ENCODE data around the gene CRHR1.

Gene CRHR1

GRCh38 chr17:45768000-45768399 lies 16.1 kb upstream of the CRHR1 start:
- H3K9me3 ChIP-seq (ENCODE audit: insufficient read depth, low read depth, low read length) = no peaks in the 10 kb centered on the region
- no peak for DNase-seq
- no peaks in the 10 kb centered on the region for H3K27me3 ChIP-seq (ENCODE audit: insufficient read depth, low read length)
- H2BK5ac ChIP-seq (ENCODE audit: low read depth, low read length, poor library complexity) = no peak overlapping the region
- no peak overlapping the region for H3K27ac ChIP-seq (ENCODE audit: low read depth, low read length)
- H4K8ac ChIP-seq (ENCODE audit: low read depth, low read length) = no peak overlapping the region
- H3K4me2 ChIP-seq (ENCODE audit: low read length) = no peak overlapping the region
- H2AFZ ChIP-seq (ENCODE audit: insufficient read depth, low read length, poor library complexity) = no peak overlapping the region
- no peak overlapping the region for H2BK120ac ChIP-seq (ENCODE audit: insufficient read depth, low read length, poor library complexity)
- H2AK5ac ChIP-seq (ENCODE audit: low read length) = no peak overlapping the region
- H2BK12ac ChIP-seq (ENCODE audit: low read length) = no peak overlapping the region
- H3K14ac ChIP-seq (ENCODE audit: low read length) = no peak overlapping the region
- no peak overlapping the region for H3K18ac ChIP-seq (ENCODE audit: low read length)
- H3K36me3 ChIP-seq (ENCODE audit: control insufficient read depth in 1 of 2, insufficient read depth in 2 of 2, low read length in 2 of 2) = no peaks in the 10 kb centered on the region
- H3K4me3 ChIP-seq (ENCODE audit: low read depth, low read length) = no peak overlapping the region
- no peaks in the 10 kb centered on the region for H3K4me1 ChIP-seq (ENCODE audit: control insufficient read depth in 1 of 2, insufficient read depth in 2 of 2, low read length in 2 of 2)
- H3K23ac ChIP-seq (ENCODE audit: low read length) = no peak overlapping the region
- no peak overlapping the region for H4K12ac ChIP-seq (ENCODE audit: low read depth, low read length)
- no peaks in the 10 kb centered on the region for H3K79me2 ChIP-seq (ENCODE audit: control insufficient read depth, insufficient read depth, low read length, poor library complexity)
- no CpG with 5 or more reads among the region's 4 CpGs for WGBS (ENCODE audit: extremely low coverage, insufficient coverage, insufficient read length)
- no peak overlapping the region for H3K4ac ChIP-seq (ENCODE audit: low read depth, low read length)
- H4K91ac ChIP-seq (ENCODE audit: low read depth, low read length) = no peak overlapping the region
- H3K79me1 ChIP-seq (ENCODE audit: low read length) = no peaks in the 10 kb centered on the region
- H3K9ac ChIP-seq (ENCODE audit: low read length) = no peak overlapping the region

- H3K27ac ChIP-seq (ENCODE audit: low read depth, low read length) = no peak overlapping the region
- H3K4me2 ChIP-seq (ENCODE audit: low read length) = no peak overlapping the region
- H2BK12ac ChIP-seq (ENCODE audit: low read length) = no peak overlapping the region
- no peak overlapping the region for H2AK5ac ChIP-seq (ENCODE audit: low read length)
- H4K8ac ChIP-seq (ENCODE audit: low read depth, low read length) = no peak overlapping the region
- no peaks in the 10 kb centered on the region for H3K9me3 ChIP-seq (ENCODE audit: insufficient read depth, low read depth, low read length)
- H3K4me1 ChIP-seq (ENCODE audit: control insufficient read depth in 1 of 2, insufficient read depth in 2 of 2, low read length in 2 of 2) = no peaks in the 10 kb centered on the region
- no peak overlapping the region for H3K9ac ChIP-seq (ENCODE audit: low read length)
- WGBS (ENCODE audit: extremely low coverage, insufficient coverage, insufficient read length) = no CpG with 5 or more reads among the region's 10 CpGs
- no peaks in the 10 kb centered on the region for H3K79me2 ChIP-seq (ENCODE audit: control insufficient read depth, insufficient read depth, low read length, poor library complexity)
- H3K14ac ChIP-seq (ENCODE audit: low read length) = no peak overlapping the region
- no peak overlapping the region for H2AFZ ChIP-seq (ENCODE audit: insufficient read depth, low read length, poor library complexity)
- no peaks in the 10 kb centered on the region for H3K36me3 ChIP-seq (ENCODE audit: control insufficient read depth in 1 of 2, insufficient read depth in 2 of 2, low read length in 2 of 2)
- H3K4ac ChIP-seq (ENCODE audit: low read depth, low read length) = no peak overlapping the region
- no peaks in the 10 kb centered on the region for H3K27me3 ChIP-seq (ENCODE audit: insufficient read depth, low read length)
- no peak overlapping the region for H3K23ac ChIP-seq (ENCODE audit: low read length)
- no peaks in the 10 kb centered on the region for H3K79me1 ChIP-seq (ENCODE audit: low read length)
- H4K91ac ChIP-seq (ENCODE audit: low read depth, low read length) = no peak overlapping the region
- no peak overlapping the region for H4K12ac ChIP-seq (ENCODE audit: low read depth, low read length)
- H3K4me3 ChIP-seq (ENCODE audit: low read depth, low read length) = no peak overlapping the region
- H3K18ac ChIP-seq (ENCODE audit: low read length) = no peak overlapping the region
- no peak overlapping the region for H2BK120ac ChIP-seq (ENCODE audit: insufficient read depth, low read length, poor library complexity)
- no peak overlapping the region for H2BK5ac ChIP-seq (ENCODE audit: low read depth, low read length, poor library complexity)
- no peak for DNase-seq
Measured at GRCh38 chr17:45770632-45771270, 13.4 kb upstream of the CRHR1 start.

- H2BK12ac ChIP-seq (ENCODE audit: low read length) = no peak overlapping the region
- H4K91ac ChIP-seq (ENCODE audit: low read depth, low read length) = no peak overlapping the region
- no CpG with 5 or more reads among the region's 12 CpGs for WGBS (ENCODE audit: extremely low coverage, insufficient coverage, insufficient read length)
- no peak for DNase-seq
- H4K12ac ChIP-seq (ENCODE audit: low read depth, low read length) = no peak overlapping the region
- no peak overlapping the region for H3K27ac ChIP-seq (ENCODE audit: low read depth, low read length)
- no peaks in the 10 kb centered on the region for H3K79me2 ChIP-seq (ENCODE audit: control insufficient read depth, insufficient read depth, low read length, poor library complexity)
- no peak overlapping the region for H3K9ac ChIP-seq (ENCODE audit: low read length)
- H2BK120ac ChIP-seq (ENCODE audit: insufficient read depth, low read length, poor library complexity) = no peak overlapping the region
- H3K27me3 ChIP-seq (ENCODE audit: insufficient read depth, low read length) = no peaks in the 10 kb centered on the region
- no peak overlapping the region for H3K18ac ChIP-seq (ENCODE audit: low read length)
- H3K36me3 ChIP-seq (ENCODE audit: control insufficient read depth in 1 of 2, insufficient read depth in 2 of 2, low read length in 2 of 2) = no peaks in the 10 kb centered on the region
- H4K8ac ChIP-seq (ENCODE audit: low read depth, low read length) = no peak overlapping the region
- H2AFZ ChIP-seq (ENCODE audit: insufficient read depth, low read length, poor library complexity) = no peak overlapping the region
- no peak overlapping the region for H2AK5ac ChIP-seq (ENCODE audit: low read length)
- no peak overlapping the region for H3K4me3 ChIP-seq (ENCODE audit: low read depth, low read length)
- no peak overlapping the region for H3K4me2 ChIP-seq (ENCODE audit: low read length)
- no peaks in the 10 kb centered on the region for H3K4me1 ChIP-seq (ENCODE audit: control insufficient read depth in 1 of 2, insufficient read depth in 2 of 2, low read length in 2 of 2)
- no peaks in the 10 kb centered on the region for H3K79me1 ChIP-seq (ENCODE audit: low read length)
- H3K4ac ChIP-seq (ENCODE audit: low read depth, low read length) = no peak overlapping the region
- H3K23ac ChIP-seq (ENCODE audit: low read length) = no peak overlapping the region
- no peak overlapping the region for H2BK5ac ChIP-seq (ENCODE audit: low read depth, low read length, poor library complexity)
- H3K9me3 ChIP-seq (ENCODE audit: insufficient read depth, low read depth, low read length) = no peaks in the 10 kb centered on the region
- no peak overlapping the region for H3K14ac ChIP-seq (ENCODE audit: low read length)
Measured at GRCh38 chr17:45771271-45771959, 12.7 kb upstream of the CRHR1 start.

DNA sequence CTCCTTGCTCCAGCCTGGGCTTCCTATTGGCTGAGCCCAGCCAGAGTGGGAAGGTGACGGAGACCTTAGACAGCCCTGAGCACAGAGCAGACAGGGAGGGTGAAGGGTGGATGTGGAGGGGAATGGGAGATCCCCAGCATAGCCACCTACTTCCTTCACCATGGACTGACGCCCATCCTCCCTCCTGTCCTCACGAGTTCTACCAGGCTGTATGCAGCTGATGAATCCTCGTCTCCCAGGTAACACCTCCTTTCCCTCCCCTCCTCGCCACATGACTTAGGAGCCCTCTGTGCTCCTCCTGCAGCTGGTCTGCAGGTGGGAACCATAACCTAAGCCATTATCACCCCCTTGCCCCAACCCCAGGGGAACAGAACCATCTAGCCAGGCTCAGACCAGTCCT lies 9.0 kb upstream of the CRHR1 start:
- H3K4me3 ChIP-seq (ENCODE audit: low read depth, low read length) = no peak overlapping the region
- H2AFZ ChIP-seq (ENCODE audit: insufficient read depth, low read length, poor library complexity) = no peak overlapping the region
- no peak for DNase-seq
- no peaks in the 10 kb centered on the region for H3K9me3 ChIP-seq (ENCODE audit: insufficient read depth, low read depth, low read length)
- H3K18ac ChIP-seq (ENCODE audit: low read length) = no peak overlapping the region
- no peak overlapping the region for H2BK5ac ChIP-seq (ENCODE audit: low read depth, low read length, poor library complexity)
- no peak overlapping the region for H2BK12ac ChIP-seq (ENCODE audit: low read length)
- H3K9ac ChIP-seq (ENCODE audit: low read length) = no peak overlapping the region
- no peak overlapping the region for H3K27ac ChIP-seq (ENCODE audit: low read depth, low read length)
- WGBS (ENCODE audit: extremely low coverage, insufficient coverage, insufficient read length) = no CpG with 5 or more reads among the region's 5 CpGs
- no peaks in the 10 kb centered on the region for H3K79me1 ChIP-seq (ENCODE audit: low read length)
- no peak overlapping the region for H4K12ac ChIP-seq (ENCODE audit: low read depth, low read length)
- H3K4ac ChIP-seq (ENCODE audit: low read depth, low read length) = no peak overlapping the region
- H2BK120ac ChIP-seq (ENCODE audit: insufficient read depth, low read length, poor library complexity) = no peak overlapping the region
- H3K23ac ChIP-seq (ENCODE audit: low read length) = no peak overlapping the region
- no peaks in the 10 kb centered on the region for H3K27me3 ChIP-seq (ENCODE audit: insufficient read depth, low read length)
- H4K8ac ChIP-seq (ENCODE audit: low read depth, low read length) = no peak overlapping the region
- no peak overlapping the region for H4K91ac ChIP-seq (ENCODE audit: low read depth, low read length)
- H3K4me1 ChIP-seq (ENCODE audit: control insufficient read depth in 1 of 2, insufficient read depth in 2 of 2, low read length in 2 of 2) = no peaks in the 10 kb centered on the region
- H2AK5ac ChIP-seq (ENCODE audit: low read length) = no peak overlapping the region
- no peak overlapping the region for H3K14ac ChIP-seq (ENCODE audit: low read length)
- H3K4me2 ChIP-seq (ENCODE audit: low read length) = no peak overlapping the region
- H3K79me2 ChIP-seq (ENCODE audit: control insufficient read depth, insufficient read depth, low read length, poor library complexity) = no peaks in the 10 kb centered on the region
- no peaks in the 10 kb centered on the region for H3K36me3 ChIP-seq (ENCODE audit: control insufficient read depth in 1 of 2, insufficient read depth in 2 of 2, low read length in 2 of 2)

Data from trophoblast cell (in vitro differentiated cells and primary cell).